ENCODE data around the gene TM4SF20. TPM values are rescaled to one million over a fixed set of nuclear protein-coding genes. Genes with fewer than 3 reads are reported as not detected.
A peak's percentile ranks its signal among the peaks of the same experiment; 100 is the strongest.

Gene TM4SF20
- total RNA-seq, 1 donor = 1.1 TPM

GRCh38 chr2:227339098-227339599 lies 40.0 kb downstream of the TM4SF20 start:
- Histone ChIP-seq H2AFZ (ENCODE audit: low read length) (no peak overlapping the region), H3K36me3 (ENCODE audit: insufficient read depth, low read length) (peaks cover 31% of the 10 kb centered on the region), H3K4me1 (ENCODE audit: insufficient read depth, low read length) (no peaks in the 10 kb centered on the region), H4K20me1 (ENCODE audit: insufficient read depth, low read length) (no peaks in the 10 kb centered on the region), H3K9me3 (ENCODE audit: low read depth, low read length) (no peaks in the 10 kb centered on the region), H3K79me2 (ENCODE audit: insufficient read depth, low read length) (peaks cover 4% of the 10 kb centered on the region), H3K4me3 (ENCODE audit: insufficient read depth, low read length) (no peak overlapping the region), H3K27ac (ENCODE audit: low read depth, low read length) (no peak overlapping the region), H3K27me3 (ENCODE audit: insufficient read depth, low read length) (no peaks in the 10 kb centered on the region), H3K4me2 (ENCODE audit: insufficient read depth, low read length) (no peak overlapping the region)
- TF ChIP-seq CTCF (IDR thresholded peaks at IDR 0.05; ENCODE audit: extremely low read depth, low read depth, low read length) = no peak
- peak; percentile 29 for DNase-seq (ENCODE audit: insufficient read length, low spot score, missing footprints)

- Histone ChIP-seq H3K27ac (ENCODE audit: low read depth, low read length) (no peak overlapping the region), H3K27me3 (ENCODE audit: insufficient read depth, low read length) (no peaks in the 10 kb centered on the region), H2AFZ (ENCODE audit: low read length) (no peak overlapping the region), H3K9me3 (ENCODE audit: low read depth, low read length) (no peaks in the 10 kb centered on the region), H4K20me1 (ENCODE audit: insufficient read depth, low read length) (no peaks in the 10 kb centered on the region), H3K36me3 (ENCODE audit: insufficient read depth, low read length) (peaks cover 47% of the 10 kb centered on the region), H3K4me2 (ENCODE audit: insufficient read depth, low read length) (no peak overlapping the region), H3K4me1 (ENCODE audit: insufficient read depth, low read length) (no peaks in the 10 kb centered on the region), H3K79me2 (ENCODE audit: insufficient read depth, low read length) (peaks cover 15% of the 10 kb centered on the region), H3K4me3 (ENCODE audit: insufficient read depth, low read length) (no peak overlapping the region)
- TF ChIP-seq CTCF (IDR thresholded peaks at IDR 0.05; ENCODE audit: extremely low read depth, low read depth, low read length) = no peak
- no peak for DNase-seq (ENCODE audit: insufficient read length, low spot score, missing footprints)
These were observed 41.7 kb downstream of the TM4SF20 start for GRCh38 chr2:227337442-227337841.

GRCh38 chr2:227335713-227336112 lies 43.4 kb downstream of the TM4SF20 start:
- peaks cover 44% of the 10 kb centered on the region for H3K36me3 ChIP-seq (ENCODE audit: insufficient read depth, low read length)
- peaks cover 26% of the 10 kb centered on the region for H3K79me2 ChIP-seq (ENCODE audit: insufficient read depth, low read length)
- H3K4me1 ChIP-seq (ENCODE audit: insufficient read depth, low read length) = no peaks in the 10 kb centered on the region
- no peak for TF ChIP-seq CTCF (IDR thresholded peaks at IDR 0.05; ENCODE audit: extremely low read depth, low read depth, low read length)
- no peaks in the 10 kb centered on the region for H3K9me3 ChIP-seq (ENCODE audit: low read depth, low read length)
- no peak for DNase-seq (ENCODE audit: insufficient read length, low spot score, missing footprints)
- H3K27ac ChIP-seq (ENCODE audit: low read depth, low read length) = no peak overlapping the region
- H2AFZ ChIP-seq (ENCODE audit: low read length) = no peak overlapping the region
- no peaks in the 10 kb centered on the region for H3K27me3 ChIP-seq (ENCODE audit: insufficient read depth, low read length)
- no peaks in the 10 kb centered on the region for H4K20me1 ChIP-seq (ENCODE audit: insufficient read depth, low read length)
- no peak overlapping the region for H3K4me3 ChIP-seq (ENCODE audit: insufficient read depth, low read length)
- H3K4me2 ChIP-seq (ENCODE audit: insufficient read depth, low read length) = no peak overlapping the region

GRCh38 chr2:227326783-227327182 lies 52.3 kb downstream of the TM4SF20 start:
- H3K36me3 ChIP-seq (ENCODE audit: insufficient read depth, low read length) = peaks cover 14% of the 10 kb centered on the region
- H3K4me3 ChIP-seq (ENCODE audit: insufficient read depth, low read length) = peak overlapping the region; percentile 86
- peaks cover 68% of the 10 kb centered on the region for H3K79me2 ChIP-seq (ENCODE audit: insufficient read depth, low read length)
- peaks cover 20% of the 10 kb centered on the region for H3K4me1 ChIP-seq (ENCODE audit: insufficient read depth, low read length)
- peaks cover 2% of the 10 kb centered on the region for H4K20me1 ChIP-seq (ENCODE audit: insufficient read depth, low read length)
- no peak for DNase-seq (ENCODE audit: insufficient read length, low spot score, missing footprints)
- peak overlapping the region; percentile 92 for H3K4me2 ChIP-seq (ENCODE audit: insufficient read depth, low read length)
- H3K27me3 ChIP-seq (ENCODE audit: insufficient read depth, low read length) = no peaks in the 10 kb centered on the region
- H2AFZ ChIP-seq (ENCODE audit: low read length) = no peak overlapping the region
- no peak for TF ChIP-seq CTCF (IDR thresholded peaks at IDR 0.05; ENCODE audit: extremely low read depth, low read depth, low read length)
- H3K27ac ChIP-seq (ENCODE audit: low read depth, low read length) = peak overlapping the region; percentile 67
- no peaks in the 10 kb centered on the region for H3K9me3 ChIP-seq (ENCODE audit: low read depth, low read length)
